ENCODE measurements around the gene PPP1R8.
A peak's percentile ranks its signal among the peaks of the same experiment; 100 is the strongest.

PPP1R8 gene

DNA sequence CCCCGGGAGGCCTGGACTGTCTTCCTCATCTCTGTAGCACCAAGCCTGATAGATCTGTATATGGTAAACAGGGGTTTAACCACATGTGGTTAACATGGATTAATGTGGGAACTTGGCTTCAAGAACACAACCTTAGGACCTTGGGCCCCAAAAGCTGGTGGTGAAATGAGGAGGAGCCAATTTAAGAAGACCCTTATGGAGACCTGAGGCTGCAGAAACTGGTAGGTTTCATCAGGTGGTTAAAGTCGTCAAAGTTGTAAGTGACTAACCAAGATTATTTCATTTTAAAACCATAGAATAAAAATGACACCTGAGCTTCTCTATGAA, 55.7 kb downstream of the PPP1R8 start:
- no peak overlapping the region for H3K9ac ChIP-seq (ENCODE audit: low read length)
- TF ChIP-seq CTCF (IDR thresholded peaks at IDR 0.05; ENCODE audit: low read depth, low read length) = no peak
- TF ChIP-seq EZH2phosphoT487 (IDR thresholded peaks at IDR 0.05; ENCODE audit: low read depth) = no peak

GRCh38 chr1:27886744-27887143, 56.2 kb downstream of the PPP1R8 start:
- Histone ChIP-seq H3K27me3 (ENCODE audit: low read depth, low read length) (no peaks in the 10 kb centered on the region), H3K9me3 (ENCODE audit: insufficient read depth, low read length) (no peaks in the 10 kb centered on the region), H3K9ac (ENCODE audit: low read length) (no peak overlapping the region), H3K79me2 (ENCODE audit: low read length) (no peaks in the 10 kb centered on the region), H3K4me2 (ENCODE audit: low read length) (no peak overlapping the region), H2AFZ (ENCODE audit: low read depth, low read length) (no peak overlapping the region), H3K36me3 (replicated peaks; ENCODE audit: low read depth, low read length) (peaks cover 7% of the 10 kb centered on the region), H3K27ac (ENCODE audit: low read length) (0 out of 2 replicates have a peak overlapping the region, but pooled peaks have one; percentile 21), H4K20me1 (ENCODE audit: insufficient read depth, low read length) (0 out of 2 replicates have a peak, but pooled peaks cover under 1% of the 10 kb centered on the region), H3K4me1 (ENCODE audit: low read length) (peaks cover 41% of the 10 kb centered on the region), H3K4me3 (ENCODE audit: low read length) (no peak overlapping the region)
- TF ChIP-seq EZH2phosphoT487 (IDR thresholded peaks at IDR 0.05; ENCODE audit: low read depth) = no peak
- no peak for TF ChIP-seq CTCF (IDR thresholded peaks at IDR 0.05; ENCODE audit: low read depth, low read length)

More for the DNA sequence above, 55.7 kb downstream of the PPP1R8 start:
- H2AFZ ChIP-seq (ENCODE audit: low read depth, low read length) = no peak overlapping the region
- no peaks in the 10 kb centered on the region for H3K79me2 ChIP-seq (ENCODE audit: low read length)
- no peak overlapping the region for H3K4me3 ChIP-seq (ENCODE audit: low read length)
- no peak overlapping the region for H3K27ac ChIP-seq (ENCODE audit: low read length)
- no peaks in the 10 kb centered on the region for H4K20me1 ChIP-seq (ENCODE audit: insufficient read depth, low read length)
- H3K27me3 ChIP-seq (ENCODE audit: low read depth, low read length) = no peaks in the 10 kb centered on the region
- H3K4me1 ChIP-seq (ENCODE audit: low read length) = peaks cover 37% of the 10 kb centered on the region
- H3K9me3 ChIP-seq (ENCODE audit: insufficient read depth, low read length) = no peaks in the 10 kb centered on the region
- H3K36me3 ChIP-seq (replicated peaks; ENCODE audit: low read depth, low read length) = peaks cover 5% of the 10 kb centered on the region
- H3K4me2 ChIP-seq (ENCODE audit: low read length) = no peak overlapping the region

GRCh38 chr1:27887215-27888021, 56.8 kb downstream of the PPP1R8 start:
- Histone ChIP-seq H3K4me3 (ENCODE audit: low read length) (no peak overlapping the region), H3K9ac (ENCODE audit: low read length) (no peak overlapping the region), H2AFZ (ENCODE audit: low read depth, low read length) (no peak overlapping the region), H3K4me2 (ENCODE audit: low read length) (peak overlapping the region; percentile 22; the same call in 1 of the 2 replicates), H4K20me1 (ENCODE audit: insufficient read depth, low read length) (0 out of 2 replicates have a peak, but pooled peaks cover 3% of the 10 kb centered on the region), H3K27me3 (ENCODE audit: low read depth, low read length) (no peaks in the 10 kb centered on the region), H3K79me2 (ENCODE audit: low read length) (no peaks in the 10 kb centered on the region), H3K27ac (ENCODE audit: low read length) (peak overlapping the region; percentile 21), H3K4me1 (ENCODE audit: low read length) (peaks cover 48% of the 10 kb centered on the region), H3K9me3 (ENCODE audit: insufficient read depth, low read length) (no peaks in the 10 kb centered on the region), H3K36me3 (replicated peaks; ENCODE audit: low read depth, low read length) (peaks cover 13% of the 10 kb centered on the region)
- no peak for TF ChIP-seq EZH2phosphoT487 (IDR thresholded peaks at IDR 0.05; ENCODE audit: low read depth)
- TF ChIP-seq CTCF (IDR thresholded peaks at IDR 0.05; ENCODE audit: low read depth, low read length) = no peak

GRCh38 chr1:27889506-27889905, 58.9 kb downstream of the PPP1R8 start:
- H3K9me3 ChIP-seq (ENCODE audit: insufficient read depth, low read length) = no peaks in the 10 kb centered on the region

More at GRCh38 chr1:27889506-27889905, 58.9 kb downstream of the PPP1R8 start:
- Histone ChIP-seq H3K4me2 (ENCODE audit: low read length) (no peak overlapping the region), H3K9ac (ENCODE audit: low read length) (no peak overlapping the region), H3K36me3 (replicated peaks; ENCODE audit: low read depth, low read length) (peaks cover 26% of the 10 kb centered on the region), H3K4me3 (ENCODE audit: low read length) (no peak overlapping the region), H2AFZ (ENCODE audit: low read depth, low read length) (no peak overlapping the region), H3K4me1 (ENCODE audit: low read length) (peaks cover 47% of the 10 kb centered on the region), H4K20me1 (ENCODE audit: insufficient read depth, low read length) (0 out of 2 replicates have a peak, but pooled peaks cover 3% of the 10 kb centered on the region), H3K79me2 (ENCODE audit: low read length) (no peaks in the 10 kb centered on the region), H3K27ac (ENCODE audit: low read length) (no peak overlapping the region), H3K27me3 (ENCODE audit: low read depth, low read length) (no peaks in the 10 kb centered on the region)
- TF ChIP-seq CTCF (IDR thresholded peaks at IDR 0.05; ENCODE audit: low read depth, low read length) = no peak
- no peak for TF ChIP-seq EZH2phosphoT487 (IDR thresholded peaks at IDR 0.05; ENCODE audit: low read depth)

Measured in OCI-LY3 (cell line).